HL-60/S4 (cell line): ENCODE data around the gene FAM229A.
"Not testable (repeated sequence)": the region's sequence is repeated elsewhere in the genome, so short reads cannot be mapped to it uniquely, and the experiment has no call there.

Source experiments
- in situ Hi-C: fragments of 300-500 bp; cut with MboI; formaldehyde crosslinking; loops from 2 replicates; pipeline ENCODE4 v1.14.3; 2022; ENCODE audit warnings: low sequenced_read_pairs

FAM229A gene

GRCh38 chr1:32377541-32378220, 15.4 kb upstream of the FAM229A start:
- in situ Hi-C loops, result no loop called here

- in situ Hi-C loops, result no loop called here
Observed at GRCh38 chr1:32376199-32376598, 13.9 kb upstream of the FAM229A start.

GRCh38 chr1:32373996-32374592, 11.8 kb upstream of the FAM229A start:
- in situ Hi-C loops, result no loop called here

- in situ Hi-C loops, result no loop called here
Observed at GRCh38 chr1:32372149-32372756, 10.0 kb upstream of the FAM229A start.

- in situ Hi-C loops, result no loop called here
Observed at GRCh38 chr1:32367912-32368635, 5.8 kb upstream of the FAM229A start.

GRCh38 chr1:32365445-32365844, 3.2 kb upstream of the FAM229A start:
- in situ Hi-C loops, result no loop called here

GRCh38 chr1:32364836-32365235, 2.6 kb upstream of the FAM229A start:
- in situ Hi-C loops, result no loop called here

GRCh38 chr1:32363713-32364112, 1.4 kb upstream of the FAM229A start:
- in situ Hi-C loops, result no loop called here

- in situ Hi-C loops, result no loop called here
Observed at GRCh38 chr1:32361674-32362473, 411 bp downstream of the FAM229A start.

GRCh38 chr1:32361308-32361673, 994 bp downstream of the FAM229A start:
- in situ Hi-C loops, result no loop called here

- in situ Hi-C loops, result no loop called here
Observed at GRCh38 chr1:32358435-32358834, 3.9 kb downstream of the FAM229A start.

- in situ Hi-C loops, result no loop called here
Observed at GRCh38 chr1:32357614-32358013, 4.7 kb downstream of the FAM229A start.

- in situ Hi-C loops, result no loop called here
Observed at GRCh38 chr1:32356478-32356877, 5.8 kb downstream of the FAM229A start.

GRCh38 chr1:32355778-32356177, 6.5 kb downstream of the FAM229A start:
- in situ Hi-C loops, result not testable (repeated sequence)

- in situ Hi-C loops, result no loop called here
Observed at GRCh38 chr1:32353886-32354570, 8.3 kb downstream of the FAM229A start.

GRCh38 chr1:32353431-32353830, 8.9 kb downstream of the FAM229A start:
- in situ Hi-C loops, result no loop called here

GRCh38 chr1:32352831-32353383, 9.4 kb downstream of the FAM229A start:
- in situ Hi-C loops, result no loop called here

- in situ Hi-C loops, result no loop called here
Observed at GRCh38 chr1:32352239-32352745, 10.0 kb downstream of the FAM229A start.

GRCh38 chr1:32351399-32352238, 10.7 kb downstream of the FAM229A start:
- in situ Hi-C loops, result no loop called here
